Naive thymus-derived CD8-positive, alpha-beta T cell (primary cell): ENCODE data around the gene CEP295NL. TPM values are rescaled to one million over a fixed set of nuclear protein-coding genes. Genes with fewer than 3 reads are reported as not detected.
"Not testable (repeated sequence)": the region's sequence is repeated elsewhere in the genome, so short reads cannot be mapped to it uniquely, and the experiment has no call there.

Source experiments
- ATAC-seq, 2 donors: fragments of 150-1000 bp; cut with Tn5 transposase in 1 of 2; sonication (Bioruptor Pico), chemical (Tn5 transposase) in 1 of 2; 1 replicate in 1 of 2; 2 replicates in 1 of 2; pipeline ENCODE4 v1.10.0; 2021; ENCODE audit warnings: mild to moderate bottlenecking in 2 of 2, moderate library complexity in 2 of 2
- POLR2A ChIA-PET: fragments of 350-600 bp; sonication (Branson Sonifier 250); formaldehyde crosslinking; loops from one replicate; lab custom pipeline; 2021; ENCODE audit warnings: antibody characterized with exemption; lab: Charles Lee
- DNase-seq, 10 donors: peaks; one replicate each; pipeline versions ENCODE4 v3.0.0 to v3.0.0-alpha.2; 2020 to 2022
- H3K27ac Mint-ChIP-seq, 10 donors: one replicate each; pipeline ENCODE4 v1.8.0; 2020 to 2022; ENCODE audit warnings: mild to moderate bottlenecking in 10 of 10, mixed read lengths in 10 of 10, moderate library complexity in 4 of 10, inconsistent platforms in 1 of 10
- H3K27me3 Mint-ChIP-seq, 5 donors: one replicate each; pipeline ENCODE4 v1.8.0; 2021 to 2022; ENCODE audit warnings: mixed read lengths in 5 of 5
- H3K36me3 Mint-ChIP-seq, 3 donors: one replicate each; pipeline ENCODE4 v1.8.0; 2020 to 2022; ENCODE audit warnings: mixed read lengths in 3 of 3, mild to moderate bottlenecking in 2 of 3, inconsistent platforms in 1 of 3
- H3K4me1 Mint-ChIP-seq, 4 donors: one replicate each; pipeline ENCODE4 v1.8.0; 2021 to 2022; ENCODE audit warnings: mixed read lengths in 4 of 4
- H3K4me3 Mint-ChIP-seq, 10 donors: one replicate each; pipeline ENCODE4 v1.8.0; 2020 to 2022; ENCODE audit warnings: mild to moderate bottlenecking in 10 of 10, mixed read lengths in 10 of 10, moderate library complexity in 6 of 10, inconsistent platforms in 1 of 10
- H3K9me3 Mint-ChIP-seq, 9 donors: one replicate each; pipeline ENCODE4 v1.8.0; 2020 to 2022; ENCODE audit warnings: mixed read lengths in 9 of 9, mild to moderate bottlenecking in 3 of 9, inconsistent platforms in 1 of 9, moderate library complexity in 1 of 9
- polyA plus RNA-seq, 3 donors: library from polyadenylated mRNA; unstranded; fragments of 300-500 nt; fragmentation: Illumina TruSeq; gene quantifications; one replicate each; pipeline ENCODE4 v1.2.3, GENCODE V29; 2021
- total RNA-seq, 8 experiments: library from RNA in 2 of 8; stranded (reverse) in 2 of 8; gene quantifications; one replicate each; pipeline ENCODE4 v1.2.3 and lab custom pipeline; 2021 to 2026

CEP295NL gene
- under 1 TPM in 1 of 2 experiments, not detected in 1; 0.86 TPM for total RNA-seq
- not detected for polyA plus RNA-seq
- 0 to 2.1 (median 0.11) reads per million in 6 experiments for total RNA-seq (lab: John Stamatoyannopoulos, UW)

GRCh38 chr17:78903101-78903779 is at the start of gene CEP295NL:
Gene CEP295NL, minus strand, starts transcription at chr17:78903201. Its CDS starts 1,373 bp downstream, at chr17:78901828.
- Mint-ChIP-seq H3K4me1 (peaks cover 3 to 8% (median 4%) of the 10 kb centered on the region in 4 donors), H3K27ac (peak within 1 kb of the TSS in 4 of 10 donors; percentile 28 to 70 (median 49)), H3K9me3 (no peaks in the 10 kb centered on the region), H3K27me3 (no peaks in the 10 kb centered on the region), H3K36me3 (peaks cover 0 to 2% (median 0%) of the 10 kb centered on the region in 3 donors), H3K4me3 (no peak within 1 kb of the TSS)
- ATAC-seq, result no peak
- no peak for DNase-seq
- POLR2A ChIA-PET, result interaction anchor here (0.5 kb wide), 1 partner anchor 69 kb away, joined by 3 read pairs; no protein-coding TSS in a partner anchor

GRCh38 chr17:78952706-78953105 is 49.7 kb upstream of the CEP295NL start:
- DNase-seq (no peak), ATAC-seq (no peak)
- no peaks in the 10 kb centered on the region for H3K27me3 Mint-ChIP-seq
- H3K9me3 Mint-ChIP-seq, result peaks cover 0 to 23% (median 12%) of the 10 kb centered on the region in 9 donors
- H3K27ac Mint-ChIP-seq, result no peak overlapping the region
- no peak overlapping the region for H3K4me3 Mint-ChIP-seq
- POLR2A ChIA-PET, result no interaction called here
- H3K4me1 Mint-ChIP-seq, result no peaks in the 10 kb centered on the region
- peaks cover 0 to 17% (median 13%) of the 10 kb centered on the region in 3 donors for H3K36me3 Mint-ChIP-seq

DNA sequence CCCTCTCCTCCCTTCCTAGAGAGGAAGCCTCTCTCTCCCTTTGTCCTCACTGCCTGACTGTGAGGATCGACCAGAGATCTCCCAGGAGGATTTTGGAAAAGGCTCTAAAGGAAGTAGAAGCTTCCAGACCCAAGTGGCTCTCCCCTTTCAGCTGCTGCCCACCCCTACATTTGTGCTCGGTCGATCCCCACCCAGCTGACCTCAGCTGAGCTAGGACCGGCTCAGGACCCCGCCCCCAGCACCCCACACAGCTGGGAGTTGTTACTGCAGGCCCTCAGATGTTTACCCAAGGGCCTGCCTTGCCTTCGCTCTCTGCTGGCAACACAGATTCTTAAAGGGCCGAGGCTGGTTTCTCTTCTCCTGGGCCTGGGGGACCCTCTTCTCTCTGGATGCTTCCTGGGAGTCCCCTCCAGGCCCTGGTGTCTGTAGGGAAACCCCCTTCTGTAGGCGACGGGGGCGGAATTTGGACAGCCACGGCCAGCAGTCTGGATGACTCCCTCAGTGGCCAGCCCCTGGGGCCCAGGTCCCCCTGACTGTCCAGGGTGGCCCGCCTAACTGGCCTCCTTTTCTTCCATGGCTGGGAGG is 49.1 kb upstream of the CEP295NL start:
- Mint-ChIP-seq H3K4me3 (no peak overlapping the region), H3K27me3 (no peaks in the 10 kb centered on the region), H3K4me1 (no peaks in the 10 kb centered on the region), H3K27ac (no peak overlapping the region), H3K9me3 (peaks cover 0 to 23% (median 12%) of the 10 kb centered on the region in 9 donors), H3K36me3 (peaks cover 0 to 17% (median 13%) of the 10 kb centered on the region in 3 donors)
- ATAC-seq (no peak), DNase-seq (no peak)
- POLR2A ChIA-PET, result interaction anchor here (0.5 kb wide), 1 partner anchor 16 kb away, joined by 3 read pairs; no protein-coding TSS in a partner anchor

DNA sequence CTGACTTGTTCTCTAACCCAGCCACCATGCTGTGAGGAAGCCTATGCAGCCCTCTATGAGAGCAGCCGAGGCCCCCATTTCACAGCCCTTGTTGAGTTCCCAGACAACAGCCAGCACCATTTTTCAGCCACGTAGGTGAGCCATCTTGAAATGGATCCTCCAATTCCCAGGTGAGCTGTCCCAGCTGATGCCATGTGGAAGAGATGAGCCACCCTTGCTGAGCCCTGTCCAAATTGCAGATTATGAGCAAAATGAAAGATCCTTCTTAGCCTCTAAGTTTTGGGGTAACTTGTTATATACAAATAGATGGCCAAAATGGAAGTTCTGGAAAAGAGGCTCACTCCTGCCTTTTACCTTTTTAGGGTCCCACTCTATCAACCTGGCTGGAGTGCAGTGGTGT is 47.9 kb upstream of the CEP295NL start:
- DNase-seq, result no peak
- Mint-ChIP-seq H3K9me3 (peaks cover 0 to 23% (median 12%) of the 10 kb centered on the region in 9 donors), H3K4me1 (peaks cover 0 to 3% (median 0%) of the 10 kb centered on the region in 4 donors), H3K27me3 (peaks cover 0 to 3% (median 0%) of the 10 kb centered on the region in 5 donors), H3K4me3 (no peak overlapping the region), H3K27ac (no peak overlapping the region), H3K36me3 (peaks cover 0 to 17% (median 13%) of the 10 kb centered on the region in 3 donors)
- POLR2A ChIA-PET, result interaction anchor here (1.1 kb wide), 1 partner anchor 29 kb away, joined by 3 read pairs; the partner anchor contains the start of gene LGALS3BP
- ATAC-seq, result no peak

DNA sequence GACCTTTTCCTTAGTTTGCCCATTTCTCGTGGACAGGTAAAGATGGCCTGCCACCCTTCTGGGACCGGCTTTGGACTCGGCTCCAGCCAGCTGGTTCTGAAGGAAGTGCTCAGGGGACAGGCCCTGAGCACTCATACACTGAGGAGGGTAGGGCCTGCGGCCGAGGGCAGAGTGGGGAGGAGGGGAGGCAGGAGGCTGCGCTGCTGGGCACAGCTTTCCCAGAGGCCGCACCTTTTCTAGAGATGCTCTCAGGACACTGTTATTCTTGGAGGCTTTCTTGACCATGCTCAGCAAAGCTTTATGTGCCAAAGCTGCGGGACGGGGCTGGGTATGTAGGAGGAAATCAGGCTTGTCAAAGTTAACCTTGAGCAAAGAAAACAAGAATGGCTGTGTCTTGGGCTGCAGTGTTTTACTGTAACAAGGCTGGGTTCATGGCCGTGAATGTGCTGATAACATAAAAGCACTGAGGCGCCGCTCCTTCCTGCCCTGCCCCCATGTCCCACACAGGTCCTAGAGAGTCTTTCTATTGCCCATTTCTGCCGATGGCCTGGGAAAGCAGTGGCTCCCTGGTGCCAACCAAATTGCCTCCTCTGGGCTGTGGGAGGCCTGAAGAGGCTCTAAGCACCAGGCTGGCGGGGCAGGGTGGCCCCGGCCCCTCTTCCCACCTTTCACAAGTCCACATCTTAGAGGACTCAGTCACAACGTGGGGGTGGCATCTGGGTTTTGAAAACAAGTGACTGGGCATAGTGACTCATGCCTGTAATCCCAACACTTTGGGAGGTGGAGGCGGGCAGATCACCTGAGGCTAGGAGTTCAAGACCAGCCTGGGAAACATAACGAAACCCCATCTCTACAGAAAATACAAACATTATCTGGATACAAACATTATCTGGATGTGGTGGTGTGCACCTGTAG is 44.5 kb upstream of the CEP295NL start:
- Mint-ChIP-seq H3K9me3 (peaks cover 0 to 23% (median 12%) of the 10 kb centered on the region in 9 donors), H3K4me1 (peaks cover 0 to 3% (median 0%) of the 10 kb centered on the region in 4 donors), H3K27me3 (peaks cover 0 to 4% (median 2%) of the 10 kb centered on the region in 5 donors), H3K36me3 (peaks cover 0 to 17% (median 13%) of the 10 kb centered on the region in 3 donors), H3K4me3 (no peak overlapping the region), H3K27ac (peak overlapping the region in 2 of 10 donors; percentile 13 to 33)
- POLR2A ChIA-PET, result no interaction called here
- ATAC-seq, result no peak
- DNase-seq, result no peak

- peaks cover 0 to 3% (median 0%) of the 10 kb centered on the region in 4 donors for H3K4me1 Mint-ChIP-seq
- no peak overlapping the region for H3K4me3 Mint-ChIP-seq
- DNase-seq, result no peak
- no peak overlapping the region for H3K27ac Mint-ChIP-seq
- peaks cover 0 to 17% (median 13%) of the 10 kb centered on the region in 3 donors for H3K36me3 Mint-ChIP-seq
- peaks cover 0 to 22% (median 12%) of the 10 kb centered on the region in 9 donors for H3K9me3 Mint-ChIP-seq
- peaks cover 0 to 4% (median 2%) of the 10 kb centered on the region in 5 donors for H3K27me3 Mint-ChIP-seq
- no peak for ATAC-seq
- POLR2A ChIA-PET, result no interaction called here
These were observed 43.6 kb upstream of the CEP295NL start for GRCh38 chr17:78946631-78947030.

DNA sequence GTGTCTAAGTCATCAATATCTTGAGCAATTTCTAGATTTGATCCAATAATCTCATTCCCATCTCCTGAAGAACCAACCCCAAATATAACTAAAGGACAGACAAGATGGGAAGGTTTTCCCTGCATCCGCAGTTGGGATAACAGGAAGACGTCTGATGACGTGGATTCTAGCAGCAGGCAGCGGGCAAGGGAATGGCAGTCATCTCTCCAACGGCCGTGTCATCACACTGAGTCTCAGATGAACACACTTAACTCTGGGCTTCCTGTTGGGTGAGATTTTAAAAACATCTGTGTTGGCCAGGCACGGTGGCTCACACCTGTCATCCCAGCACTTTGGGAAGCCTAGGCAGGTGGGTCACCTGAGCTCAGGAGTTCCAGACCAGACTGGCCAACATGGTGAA is 43.1 kb upstream of the CEP295NL start:
- peaks cover 0 to 3% (median 0%) of the 10 kb centered on the region in 4 donors for H3K4me1 Mint-ChIP-seq

DNA sequence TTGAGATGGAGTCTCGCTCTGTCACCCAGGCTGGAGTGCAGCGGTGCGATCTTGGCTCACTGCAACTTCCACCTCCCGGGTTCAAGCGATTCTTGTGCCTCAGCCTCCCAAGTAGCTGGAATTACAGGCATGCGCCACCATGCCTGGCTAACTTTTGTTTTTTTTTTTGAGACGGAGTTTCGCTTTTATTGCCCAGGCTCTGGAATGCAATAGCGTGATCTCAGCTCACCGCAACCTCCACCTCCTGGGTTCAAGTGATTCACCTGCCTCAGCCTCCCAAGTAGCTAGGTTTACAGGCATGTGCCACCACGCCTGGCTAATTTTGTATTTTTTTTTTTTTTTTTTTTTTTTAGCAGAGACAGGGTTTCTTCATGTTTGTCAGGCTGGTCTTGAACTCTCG is 42.5 kb upstream of the CEP295NL start:
- H3K4me1 Mint-ChIP-seq, POLR2A ChIA-PET, H3K27ac Mint-ChIP-seq, H3K4me3 Mint-ChIP-seq, DNase-seq, ATAC-seq, H3K27me3 Mint-ChIP-seq, H3K36me3 Mint-ChIP-seq: not testable (repeated sequence)
- peaks cover 0 to 12% (median 4%) of the 10 kb centered on the region in 9 donors for H3K9me3 Mint-ChIP-seq

More for the DNA sequence above, 43.1 kb upstream of the CEP295NL start:
- Mint-ChIP-seq H3K27me3 (peaks cover 0 to 4% (median 2%) of the 10 kb centered on the region in 5 donors), H3K27ac (no peak overlapping the region), H3K9me3 (peaks cover 0 to 19% (median 10%) of the 10 kb centered on the region in 9 donors), H3K4me3 (no peak overlapping the region), H3K36me3 (peaks cover 0 to 14% (median 10%) of the 10 kb centered on the region in 3 donors)
- DNase-seq, result no peak
- ATAC-seq, result no peak
- POLR2A ChIA-PET, result no interaction called here

DNA sequence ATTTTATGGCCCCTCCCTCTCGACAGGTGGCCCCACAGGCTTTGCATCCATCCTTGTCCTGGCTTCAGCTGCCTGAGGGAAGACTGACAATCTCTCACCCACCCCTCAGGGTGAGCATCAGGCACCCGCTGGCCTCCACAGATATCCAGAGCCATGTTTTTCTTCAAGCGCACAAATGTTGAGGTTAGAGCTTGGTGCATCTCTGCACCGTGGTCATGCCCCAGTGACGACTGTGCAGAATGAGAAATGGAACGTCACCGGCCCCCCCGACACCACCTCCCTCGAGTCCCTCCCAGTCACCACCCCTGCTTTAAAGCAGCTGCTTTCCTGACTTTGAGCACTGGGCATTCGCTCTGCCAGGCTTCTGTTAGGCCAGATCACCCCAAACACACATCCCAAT is 42.0 kb upstream of the CEP295NL start:
- Mint-ChIP-seq H3K4me3 (no peak overlapping the region), H3K27ac (no peak overlapping the region), H3K27me3 (peaks cover 0 to 4% (median 2%) of the 10 kb centered on the region in 5 donors), H3K9me3 (peaks cover 0 to 7% (median 2%) of the 10 kb centered on the region in 9 donors), H3K36me3 (peaks cover 0 to 2% (median 0%) of the 10 kb centered on the region in 3 donors), H3K4me1 (peaks cover 0 to 3% (median 0%) of the 10 kb centered on the region in 4 donors)
- POLR2A ChIA-PET, result no interaction called here
- DNase-seq (no peak), ATAC-seq (no peak)

GRCh38 chr17:78944026-78944425 is 41.0 kb upstream of the CEP295NL start:
- no peaks in the 10 kb centered on the region for H3K36me3 Mint-ChIP-seq
- no peak overlapping the region for H3K4me3 Mint-ChIP-seq
- ATAC-seq (no peak), DNase-seq (no peak)
- H3K4me1 Mint-ChIP-seq, result peaks cover 0 to 3% (median 0%) of the 10 kb centered on the region in 4 donors
- H3K9me3 Mint-ChIP-seq, result peaks cover 0 to 1% (median 0%) of the 10 kb centered on the region in 9 donors
- POLR2A ChIA-PET, result no interaction called here
- peak overlapping the region in 1 of 10 donors; percentile 62 for H3K27ac Mint-ChIP-seq
- peaks cover 0 to 4% (median 2%) of the 10 kb centered on the region in 5 donors for H3K27me3 Mint-ChIP-seq

GRCh38 chr17:78940708-78941107 is 37.7 kb upstream of the CEP295NL start:
- Mint-ChIP-seq H3K4me3 (no peak overlapping the region), H3K36me3 (no peaks in the 10 kb centered on the region), H3K27me3 (peaks cover 0 to 4% (median under 1%) of the 10 kb centered on the region in 5 donors), H3K9me3 (no peaks in the 10 kb centered on the region), H3K27ac (peak overlapping the region in 2 of 10 donors; percentile 9 to 19), H3K4me1 (no peaks in the 10 kb centered on the region)
- POLR2A ChIA-PET, result no interaction called here
- no peak for ATAC-seq
- no peak for DNase-seq

DNA sequence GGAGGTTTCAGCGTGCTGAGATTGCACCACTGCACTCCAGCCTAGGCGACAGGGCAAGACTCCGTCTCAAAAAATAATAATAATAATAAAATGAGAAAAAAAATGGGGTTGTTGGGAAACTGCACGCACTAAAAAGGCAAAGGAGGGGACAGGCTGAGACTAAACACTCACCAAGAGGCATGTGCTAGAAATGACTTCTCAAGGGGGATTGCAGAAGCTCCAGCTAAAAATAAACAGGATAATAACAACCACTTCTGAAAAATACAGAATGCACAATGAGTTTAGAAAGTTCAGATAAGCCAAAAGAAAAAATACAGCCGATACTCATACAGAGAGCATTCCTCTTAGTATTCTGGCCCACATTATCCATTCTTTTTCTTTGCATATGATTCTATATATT is 37.3 kb upstream of the CEP295NL start:
- Mint-ChIP-seq H3K36me3 (no peaks in the 10 kb centered on the region), H3K27ac (peak overlapping the region in 1 of 10 donors; percentile 19), H3K4me1 (no peaks in the 10 kb centered on the region), H3K27me3 (peaks cover 0 to 4% (median 2%) of the 10 kb centered on the region in 5 donors), H3K9me3 (no peaks in the 10 kb centered on the region), H3K4me3 (no peak overlapping the region)
- no peak for ATAC-seq
- DNase-seq, result no peak
- POLR2A ChIA-PET, result no interaction called here
